Measurements from ENCODE around the gene SMIM22. TPM values are rescaled to one million over a fixed set of nuclear protein-coding genes. Genes with fewer than 3 reads are reported as not detected.

SMIM22 gene
- total RNA-seq, 1 donor from 2014 or later = not detected

GRCh38 chr16:4792951-4793513 is 2.1 kb upstream of the SMIM22 start:
- H3K9me3 ChIP-seq (ENCODE audit: insufficient read depth, low read depth, low read length) = no peaks in the 10 kb centered on the region
- FAIRE-seq (no peak), DNase-seq (ENCODE audit: low read depth) (no peak)
- no peaks in the 10 kb centered on the region for H3K27me3 ChIP-seq (ENCODE audit: insufficient read depth, low read length)
- peaks cover 3% of the 10 kb centered on the region for H3K36me3 Mint-ChIP-seq (ENCODE audit: low read depth, unreplicated experiment)
- H3K4me3 ChIP-seq (ENCODE audit: insufficient read depth, low read depth, low read length) = no peak overlapping the region
- TF ChIP-seq EZH2 (IDR thresholded peaks at IDR 0.05; ENCODE audit: insufficient read depth, low read length) (no peak), CTCF (IDR thresholded peaks at IDR 0.05; ENCODE audit: insufficient read depth, low read depth, low read length) (no peak)
- no peak overlapping the region for H3K4me2 ChIP-seq (ENCODE audit: low read length)
- no peak overlapping the region for H3K27ac ChIP-seq (ENCODE audit: low read depth, low read length)
- no peak overlapping the region for H3K4me3 Mint-ChIP-seq (ENCODE audit: unreplicated experiment)
- no peaks in the 10 kb centered on the region for H3K79me2 ChIP-seq (ENCODE audit: insufficient read depth, low read length)
- H3K9me3 Mint-ChIP-seq (ENCODE audit: unreplicated experiment) = peaks cover 5% of the 10 kb centered on the region
- H3K9ac ChIP-seq (ENCODE audit: low read length) = no peak overlapping the region
- H3K27me3 Mint-ChIP-seq (ENCODE audit: low read depth, unreplicated experiment) = peaks cover 1% of the 10 kb centered on the region
- no peaks in the 10 kb centered on the region for H4K20me1 ChIP-seq (ENCODE audit: insufficient read depth, low read length)
- H3K4me1 Mint-ChIP-seq (ENCODE audit: low read depth, unreplicated experiment) = no peaks in the 10 kb centered on the region
- no peaks in the 10 kb centered on the region for H3K36me3 ChIP-seq (ENCODE audit: insufficient read depth, low read length)
- no peak overlapping the region for H2AFZ ChIP-seq (ENCODE audit: low read depth, low read length)
- H3K27ac Mint-ChIP-seq (ENCODE audit: unreplicated experiment) = no peak overlapping the region
- H3K4me1 ChIP-seq (ENCODE audit: insufficient read depth, low read length) = no peaks in the 10 kb centered on the region

GRCh38 chr16:4795828-4796572 is 831 bp downstream of the SMIM22 start:
- no peak for TF ChIP-seq EZH2 (IDR thresholded peaks at IDR 0.05; ENCODE audit: insufficient read depth, low read length)
- no peak for TF ChIP-seq CTCF (IDR thresholded peaks at IDR 0.05; ENCODE audit: insufficient read depth, low read depth, low read length)
- H3K4me3 Mint-ChIP-seq (ENCODE audit: unreplicated experiment) = no peak overlapping the region
- Histone ChIP-seq H3K27ac (ENCODE audit: low read depth, low read length) (no peak overlapping the region), H3K79me2 (ENCODE audit: insufficient read depth, low read length) (no peaks in the 10 kb centered on the region), H2AFZ (ENCODE audit: low read depth, low read length) (no peak overlapping the region), H3K36me3 (ENCODE audit: insufficient read depth, low read length) (peaks cover 2% of the 10 kb centered on the region), H3K4me3 (ENCODE audit: insufficient read depth, low read depth, low read length) (no peak overlapping the region), H3K9ac (ENCODE audit: low read length) (no peak overlapping the region), H3K4me2 (ENCODE audit: low read length) (no peak overlapping the region), H3K4me1 (ENCODE audit: insufficient read depth, low read length) (no peaks in the 10 kb centered on the region), H3K9me3 (ENCODE audit: insufficient read depth, low read depth, low read length) (no peaks in the 10 kb centered on the region), H4K20me1 (ENCODE audit: insufficient read depth, low read length) (peaks cover 15% of the 10 kb centered on the region), H3K27me3 (ENCODE audit: insufficient read depth, low read length) (no peaks in the 10 kb centered on the region)
- no peaks in the 10 kb centered on the region for H3K4me1 Mint-ChIP-seq (ENCODE audit: low read depth, unreplicated experiment)
- no peak for DNase-seq (ENCODE audit: low read depth)
- no peak for FAIRE-seq
- peaks cover 8% of the 10 kb centered on the region for H3K36me3 Mint-ChIP-seq (ENCODE audit: low read depth, unreplicated experiment)
- peaks cover 3% of the 10 kb centered on the region for H3K9me3 Mint-ChIP-seq (ENCODE audit: unreplicated experiment)
- no peaks in the 10 kb centered on the region for H3K27me3 Mint-ChIP-seq (ENCODE audit: low read depth, unreplicated experiment)
- H3K27ac Mint-ChIP-seq (ENCODE audit: unreplicated experiment) = no peak overlapping the region
